AG09309 (cell line): ENCODE measurements around the gene SOHLH2.
A peak's percentile ranks its signal among the peaks of the same experiment; 100 is the strongest.

ENCODE experiments used
- DNase-seq: peaks from one replicate; pipeline ENCODE4 v3.0.0-alpha.2; 2010; ENCODE audit warnings: low read depth
- H3K4me3 ChIP-seq: 2 replicates; pipeline ENCODE4 v1.5.1; 2011; ENCODE audit warnings: mild to moderate bottlenecking, low read depth, low read length, moderate library complexity; ENCODE audit not compliant: control insufficient read depth
- TF ChIP-seq, protein P1 (sequence below): IDR thresholded peaks from 2 replicates; pipeline ENCODE4 v1.5.1; 2011; ENCODE audit warnings: mild to moderate bottlenecking, low read depth, low read length, inconsistent platforms; ENCODE audit not compliant: insufficient read depth, control insufficient read depth; ENCODE audit errors: missing control alignments

SOHLH2 gene

DNA sequence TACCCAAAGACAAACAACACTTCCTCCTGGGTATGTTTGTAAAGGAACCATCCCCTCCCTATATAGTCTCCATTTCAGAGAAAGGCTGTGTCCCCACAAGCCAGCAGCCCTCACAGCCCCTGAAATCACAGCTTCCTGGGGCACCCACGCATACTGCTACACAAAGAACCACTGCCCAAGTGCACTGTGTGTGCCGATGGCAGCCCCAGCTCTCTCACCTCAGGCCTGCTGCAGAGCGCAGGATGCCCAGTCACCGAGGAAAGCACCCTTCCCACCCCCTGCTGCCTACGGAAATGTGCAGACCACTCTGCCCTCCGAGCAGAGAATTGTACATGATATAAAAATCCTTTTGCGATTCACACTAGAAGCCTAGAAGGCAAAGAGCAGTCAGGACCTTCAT is 39.4 kb downstream of the SOHLH2 start:
- TF ChIP-seq, protein P1, sequence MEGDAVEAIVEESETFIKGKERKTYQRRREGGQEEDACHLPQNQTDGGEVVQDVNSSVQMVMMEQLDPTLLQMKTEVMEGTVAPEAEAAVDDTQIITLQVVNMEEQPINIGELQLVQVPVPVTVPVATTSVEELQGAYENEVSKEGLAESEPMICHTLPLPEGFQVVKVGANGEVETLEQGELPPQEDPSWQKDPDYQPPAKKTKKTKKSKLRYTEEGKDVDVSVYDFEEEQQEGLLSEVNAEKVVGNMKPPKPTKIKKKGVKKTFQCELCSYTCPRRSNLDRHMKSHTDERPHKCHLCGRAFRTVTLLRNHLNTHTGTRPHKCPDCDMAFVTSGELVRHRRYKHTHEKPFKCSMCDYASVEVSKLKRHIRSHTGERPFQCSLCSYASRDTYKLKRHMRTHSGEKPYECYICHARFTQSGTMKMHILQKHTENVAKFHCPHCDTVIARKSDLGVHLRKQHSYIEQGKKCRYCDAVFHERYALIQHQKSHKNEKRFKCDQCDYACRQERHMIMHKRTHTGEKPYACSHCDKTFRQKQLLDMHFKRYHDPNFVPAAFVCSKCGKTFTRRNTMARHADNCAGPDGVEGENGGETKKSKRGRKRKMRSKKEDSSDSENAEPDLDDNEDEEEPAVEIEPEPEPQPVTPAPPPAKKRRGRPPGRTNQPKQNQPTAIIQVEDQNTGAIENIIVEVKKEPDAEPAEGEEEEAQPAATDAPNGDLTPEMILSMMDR, result no peak
- H3K4me3 ChIP-seq, result no peak overlapping the region
- no peak for DNase-seq

DNA sequence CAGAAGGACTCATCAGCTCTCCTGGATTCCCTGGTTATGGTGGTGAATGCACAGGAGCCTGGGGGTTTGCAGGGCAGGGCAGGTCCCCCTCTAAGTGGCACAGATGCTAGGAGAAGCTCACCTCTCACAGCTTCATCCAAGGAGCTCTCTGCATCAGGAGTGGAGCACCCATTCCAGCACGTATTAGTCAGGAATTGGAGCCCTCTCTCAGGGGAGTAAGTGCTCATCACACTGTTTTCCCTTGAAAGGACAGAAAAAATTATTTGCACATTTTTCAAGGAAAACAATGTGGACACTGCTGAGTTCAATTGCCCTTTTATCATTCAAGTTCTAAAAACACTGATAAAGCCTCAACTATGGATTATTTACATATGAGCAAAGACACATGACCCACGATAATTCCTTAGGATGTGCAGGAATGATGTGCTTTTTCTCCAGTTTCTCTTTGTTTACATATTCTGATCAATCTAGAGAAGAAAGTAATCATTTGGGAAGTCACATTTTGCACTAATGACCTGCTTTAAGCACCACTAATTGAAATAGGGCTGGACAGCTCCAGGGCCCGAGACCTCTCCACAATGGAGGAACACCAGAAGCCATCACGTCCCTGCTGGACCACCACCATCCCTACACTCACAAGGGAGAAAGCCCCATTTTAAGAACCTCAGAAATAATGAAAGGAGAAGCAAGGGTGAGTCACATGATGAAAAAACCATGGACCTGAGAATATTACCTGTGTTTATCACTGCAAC is 40.6 kb downstream of the SOHLH2 start:
- H3K4me3 ChIP-seq, result no peak overlapping the region
- TF ChIP-seq, protein P1, result no peak
- DNase-seq, result no peak

DNA sequence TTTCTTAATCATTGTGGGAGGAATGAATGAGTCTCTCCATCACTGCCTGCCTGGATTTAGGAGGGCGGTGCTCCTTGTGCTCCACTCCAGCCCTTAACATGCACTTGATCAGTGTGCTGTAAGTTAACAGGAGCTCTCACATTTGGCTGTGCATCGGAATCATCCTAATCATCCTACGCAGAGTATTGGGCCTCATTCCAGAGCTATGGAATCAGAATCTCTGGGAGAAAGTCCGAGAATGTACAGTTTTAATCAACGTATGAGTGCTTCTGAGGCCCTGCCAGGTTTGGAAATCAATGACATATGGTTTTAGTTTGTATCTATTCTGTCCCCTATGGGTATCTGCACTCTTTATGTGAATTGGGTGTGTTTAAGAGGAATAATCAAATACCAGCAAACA is 48.3 kb downstream of the SOHLH2 start:
- H3K4me3 ChIP-seq, result no peak overlapping the region
- TF ChIP-seq, protein P1, result no peak

DNA sequence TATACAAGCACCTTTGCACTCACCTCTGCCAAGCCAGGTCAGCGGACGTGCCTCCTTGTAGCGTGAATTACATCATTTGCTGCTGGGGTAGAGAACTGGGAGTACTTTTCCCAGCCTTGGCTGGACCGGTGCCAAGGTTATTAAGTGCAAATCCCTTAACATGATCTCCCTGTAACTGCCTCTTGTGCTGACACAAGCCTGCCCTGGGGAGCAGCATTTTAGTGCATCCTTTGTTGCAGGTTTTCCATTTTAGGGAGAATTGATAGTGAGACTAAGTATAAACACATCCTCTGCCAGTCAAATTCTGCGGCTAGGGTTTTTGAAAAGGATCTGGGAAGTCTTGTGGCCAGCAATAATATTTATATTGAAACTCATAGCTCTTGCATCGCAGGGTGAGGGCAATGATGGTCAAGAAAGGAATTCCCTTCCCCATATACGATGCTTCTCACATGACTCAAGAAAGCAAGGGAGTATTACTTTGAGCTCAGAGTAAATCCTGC is 50.5 kb downstream of the SOHLH2 start:
- peak; percentile 59 for DNase-seq
- TF ChIP-seq, protein P1, result no peak
- H3K4me3 ChIP-seq, result no peak overlapping the region

More for the DNA sequence above, 48.3 kb downstream of the SOHLH2 start:
- no peak for DNase-seq

DNA sequence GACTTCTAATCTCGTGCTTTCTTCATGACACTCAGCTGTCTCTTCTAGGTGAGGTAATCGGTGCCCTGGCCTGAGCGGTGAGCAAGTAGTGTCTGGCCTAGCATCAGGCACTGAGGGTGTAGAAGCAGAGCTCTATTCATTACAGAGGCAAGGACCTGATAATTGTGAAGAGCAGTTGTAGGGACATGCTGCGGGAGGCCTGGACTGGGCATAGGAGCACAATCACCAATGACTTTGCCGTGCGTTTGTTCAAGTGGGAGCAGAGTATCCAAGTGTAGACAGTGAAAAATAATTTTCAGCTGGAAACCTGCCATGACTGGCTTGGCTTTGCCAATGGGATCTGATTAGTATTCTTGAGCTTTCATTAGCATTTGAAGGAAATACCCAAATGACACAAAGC is 51.1 kb downstream of the SOHLH2 start:
- no peak for DNase-seq
- TF ChIP-seq, protein P1, result no peak
- H3K4me3 ChIP-seq, result no peak overlapping the region

DNA sequence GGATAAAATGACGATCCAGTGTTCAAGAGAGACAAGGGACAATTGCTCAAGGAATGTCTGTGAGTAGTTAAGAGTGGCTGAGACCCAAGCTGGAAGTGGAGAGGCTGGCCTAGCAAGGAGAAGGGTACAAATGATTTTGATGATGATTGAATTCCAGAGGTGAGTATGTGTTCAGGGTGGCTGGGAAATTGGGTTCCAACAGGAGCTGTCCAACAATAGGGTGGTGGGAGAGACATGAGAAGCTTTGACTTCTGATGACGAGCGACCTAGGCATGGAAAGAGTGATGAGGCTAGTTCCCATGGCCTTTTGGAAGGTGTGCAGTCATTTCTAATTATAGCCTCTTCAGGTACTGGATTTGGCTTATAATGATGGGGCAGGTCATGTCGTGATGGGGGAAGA is 54.1 kb downstream of the SOHLH2 start:
- DNase-seq, result no peak
- H3K4me3 ChIP-seq, result no peak overlapping the region
- TF ChIP-seq, protein P1, result no peak
